DND-41 (cell line): ENCODE data around the gene LGI4.

Experiments
- CTCF ChIP-seq: IDR thresholded peaks from 2 replicates; pipeline ENCODE4 v1.5.1; 2012; ENCODE audit warnings: borderline replicate concordance, low read length, moderate library complexity, mild to moderate bottlenecking; ENCODE audit not compliant: poor library complexity, severe bottlenecking; ENCODE audit errors: extremely low read depth
- EZH2 ChIP-seq: IDR thresholded peaks from 3 replicates; pipeline ENCODE4 v1.6.1; 2012; ENCODE audit warnings: borderline replicate concordance, low read depth, mild to moderate bottlenecking, moderate library complexity, low read length, inconsistent platforms; ENCODE audit not compliant: severe bottlenecking

- no peak for TF ChIP-seq CTCF
- no peak for TF ChIP-seq EZH2
Observed at GRCh38 chr19:35144259-35144599, 9.4 kb upstream of the LGI4 start.
